HG02840 (cell line): ENCODE measurements around the gene GHRH.

Experiments
- ATAC-seq: cut with Tn5 transposase; IDR thresholded peaks from one replicate; pipeline ENCODE4 v1.9.1; 2021; ENCODE audit warnings: mild to moderate bottlenecking, moderate library complexity, moderate number of reproducible peaks; ENCODE audit not compliant: unreplicated experiment, low FRiP score

Gene GHRH, protein sequence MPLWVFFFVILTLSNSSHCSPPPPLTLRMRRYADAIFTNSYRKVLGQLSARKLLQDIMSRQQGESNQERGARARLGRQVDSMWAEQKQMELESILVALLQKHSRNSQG

DNA sequence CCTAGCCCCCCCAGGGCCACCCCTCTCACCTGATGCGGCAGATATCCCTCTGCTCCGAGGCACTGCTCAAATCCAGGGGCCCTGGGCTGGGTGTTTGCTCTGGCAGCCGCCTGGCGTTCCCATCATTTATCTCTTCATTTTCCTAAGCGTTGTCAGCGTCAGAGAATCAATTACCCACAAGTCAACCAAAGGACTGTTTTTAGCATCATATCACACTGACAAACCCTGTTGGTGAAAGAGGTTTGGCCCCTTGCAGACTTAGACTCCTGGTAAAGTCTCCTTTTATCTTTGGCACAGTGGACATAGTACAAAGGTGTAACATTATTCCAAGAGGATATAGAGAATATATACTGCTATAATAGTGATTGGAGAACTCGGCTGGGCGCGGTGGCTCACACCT lies at the start of gene GHRH:
TSS of gene GHRH (minus strand) at position 101 of the 400 bp plus-strand sequence. CDS start 4,925 bp downstream, outside the sequence.
- ATAC-seq, result no peak

DNA sequence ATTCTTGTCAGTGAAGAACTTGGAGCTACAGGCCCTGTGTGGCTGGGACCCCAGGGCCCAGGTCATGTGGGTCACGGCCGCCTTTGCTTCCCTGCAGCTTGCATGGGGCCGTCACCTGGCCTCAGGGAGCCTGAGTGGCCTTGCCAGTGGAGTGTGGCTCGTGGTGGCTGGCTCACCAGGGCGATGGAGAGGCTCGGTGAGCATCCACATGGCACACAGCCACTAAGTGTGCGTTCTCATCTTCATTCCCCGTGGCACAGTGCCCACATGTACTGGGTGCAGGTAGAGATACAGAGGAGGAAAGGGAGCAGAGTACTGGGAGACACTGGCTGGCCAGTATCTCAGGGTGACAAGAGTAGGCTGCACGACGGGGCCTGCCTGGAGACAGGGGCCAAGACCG lies 49.3 kb upstream of the GHRH start:
- ATAC-seq, result no peak

DNA sequence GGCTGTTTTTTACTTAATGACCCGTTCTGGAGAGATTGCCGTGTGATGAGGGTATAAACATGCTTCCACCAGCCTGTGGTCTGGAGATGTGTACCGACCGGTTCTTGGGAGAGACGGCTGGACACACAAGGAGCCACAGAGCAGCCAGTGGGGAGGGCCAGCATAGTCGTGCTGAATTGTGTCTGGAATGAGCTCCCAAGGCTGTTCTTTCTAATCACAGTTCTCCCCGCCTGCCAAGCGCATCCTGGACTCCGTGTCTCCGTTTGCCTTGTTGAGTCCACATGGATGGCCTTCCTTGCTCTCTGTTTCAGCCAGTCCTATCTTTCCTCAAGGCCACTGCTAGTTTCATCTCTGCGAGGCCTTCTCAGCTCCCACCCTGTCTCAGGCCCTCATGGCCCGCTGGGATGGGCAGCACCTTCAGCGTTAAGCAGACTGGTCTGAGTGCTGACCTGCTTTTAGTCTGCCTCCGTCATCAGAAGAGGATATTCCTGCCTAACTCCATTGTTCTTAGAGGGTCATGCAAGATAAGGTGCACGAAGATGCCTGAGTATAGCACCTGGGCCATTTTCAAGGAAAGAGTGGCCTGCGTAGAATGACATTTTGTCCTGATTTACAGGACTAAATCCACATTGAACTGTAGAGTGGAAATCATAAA lies 48.4 kb upstream of the GHRH start:
- no peak for ATAC-seq

DNA sequence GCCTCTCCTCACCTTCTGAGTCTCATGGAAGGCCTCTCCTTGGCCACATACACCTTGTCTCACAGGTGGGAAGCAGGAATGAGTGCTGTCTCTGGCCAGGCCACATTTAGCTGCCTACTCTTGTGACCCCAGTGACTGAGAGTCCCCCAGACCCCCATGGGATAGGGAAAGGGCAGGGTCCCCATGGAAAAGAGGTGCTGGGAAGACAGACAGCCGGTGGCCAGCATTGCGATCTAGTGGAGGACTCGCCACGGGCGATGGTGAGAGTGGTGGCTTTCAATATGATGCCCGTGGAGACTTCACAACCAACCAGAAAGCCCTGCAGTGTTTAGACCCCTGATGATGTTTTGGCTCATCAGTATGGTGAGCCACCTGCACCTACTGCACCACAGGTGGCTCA lies 47.7 kb upstream of the GHRH start:
- ATAC-seq, result no peak

DNA sequence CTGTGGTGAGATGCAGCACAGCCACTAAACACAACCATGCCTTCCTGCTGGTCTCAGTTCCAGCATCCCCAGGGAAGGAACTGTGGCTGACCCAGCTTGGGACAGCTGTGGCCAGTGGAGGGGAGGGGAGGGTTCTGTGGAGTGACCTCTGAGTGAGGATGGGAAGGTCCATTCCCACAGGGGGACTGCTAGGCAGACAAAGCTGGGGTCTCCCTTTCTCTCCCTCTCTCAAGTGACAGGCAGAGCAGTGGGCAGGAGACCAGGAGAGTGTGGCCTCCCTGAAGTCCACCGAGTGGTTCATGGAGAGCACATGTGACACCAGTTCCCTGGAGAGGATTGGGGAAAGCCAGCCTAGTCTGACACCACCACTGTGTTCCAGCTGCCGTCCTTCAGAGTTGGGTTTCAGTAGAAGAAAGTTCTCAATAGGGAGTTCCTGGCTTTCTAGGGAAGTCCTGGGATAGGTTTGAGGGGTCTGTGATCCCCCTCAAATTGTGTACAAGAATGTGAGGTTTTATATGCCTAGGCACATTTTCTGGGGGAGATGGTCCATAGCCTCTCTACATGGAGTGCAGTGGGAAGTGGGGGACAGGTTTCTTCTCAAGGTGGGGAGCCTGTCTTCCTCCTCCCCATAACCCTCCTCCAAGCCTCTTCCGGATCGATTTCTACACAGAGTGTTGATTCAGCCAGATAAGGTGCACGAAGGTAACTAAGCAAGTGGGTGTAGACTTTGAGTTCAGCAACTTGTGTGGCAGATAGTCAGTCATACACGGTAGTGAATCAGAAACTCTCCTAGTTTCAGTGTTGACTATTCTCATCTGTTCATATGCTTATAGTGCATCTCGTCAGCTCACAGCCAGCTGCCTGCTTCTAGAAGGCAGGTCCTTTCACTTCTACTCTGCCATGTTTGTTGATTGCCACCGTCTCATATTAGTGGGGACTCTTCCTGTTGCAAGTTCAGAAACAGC lies 46.8 kb upstream of the GHRH start:
- peak; percentile 78 for ATAC-seq

DNA sequence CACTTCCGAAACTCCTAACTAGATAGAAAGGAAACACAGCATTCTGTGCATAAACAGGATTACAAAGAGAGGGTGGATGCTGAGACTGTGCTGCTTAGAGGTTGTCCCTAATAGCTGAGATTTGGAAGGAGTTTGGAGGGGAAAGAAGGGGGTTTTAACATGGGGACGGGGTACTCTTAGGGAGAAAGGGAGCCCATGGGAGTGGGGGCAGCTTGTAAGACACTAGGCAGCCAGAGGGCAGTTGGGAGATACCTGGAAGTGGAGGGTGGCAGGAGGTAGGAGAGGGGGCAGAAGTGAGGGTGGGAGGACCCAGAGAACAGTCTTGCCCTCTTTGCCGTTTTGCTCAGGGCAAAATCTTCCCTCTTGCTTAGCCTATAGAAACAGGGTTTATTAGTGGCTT lies 44.2 kb upstream of the GHRH start:
- no peak for ATAC-seq

DNA sequence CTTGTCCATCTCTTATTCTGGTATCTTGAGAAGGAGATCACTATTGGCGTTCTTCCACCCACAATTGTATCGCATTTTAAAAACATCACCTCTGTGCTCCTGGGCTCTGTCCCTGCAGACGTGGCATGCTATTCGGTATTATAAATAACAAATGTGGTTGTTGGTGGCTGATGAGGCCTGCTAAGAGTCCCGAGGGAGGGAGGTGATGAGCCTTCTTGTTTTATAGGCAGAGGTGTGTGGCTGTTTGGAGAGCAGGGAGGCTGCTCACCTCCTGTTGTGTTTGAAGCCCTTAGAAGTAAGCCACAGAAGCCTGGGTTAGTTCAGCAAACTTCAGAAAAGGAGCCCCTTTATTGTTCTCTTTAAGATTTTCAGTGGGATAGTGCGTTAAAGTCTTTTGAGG lies 43.5 kb upstream of the GHRH start:
- no peak for ATAC-seq

DNA sequence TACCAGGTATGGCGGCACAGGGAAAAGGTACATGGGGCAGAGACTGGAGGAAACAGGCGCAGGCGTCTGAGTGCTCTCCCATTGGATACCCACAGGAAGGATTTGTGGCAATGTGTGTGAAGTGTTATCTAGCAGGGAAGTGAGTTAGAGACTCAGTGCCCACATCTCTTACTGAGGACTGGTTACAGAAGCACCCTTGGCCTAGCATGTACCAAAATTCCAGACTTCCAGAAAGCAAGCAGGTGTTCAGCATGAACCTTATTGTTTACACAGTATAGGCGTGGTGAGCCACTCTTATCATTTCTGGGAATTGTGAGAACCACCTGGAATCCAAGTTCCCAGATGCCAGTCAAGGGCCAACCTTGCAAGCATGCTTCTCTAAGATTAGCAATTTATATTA lies 42.0 kb upstream of the GHRH start:
- ATAC-seq, result no peak

DNA sequence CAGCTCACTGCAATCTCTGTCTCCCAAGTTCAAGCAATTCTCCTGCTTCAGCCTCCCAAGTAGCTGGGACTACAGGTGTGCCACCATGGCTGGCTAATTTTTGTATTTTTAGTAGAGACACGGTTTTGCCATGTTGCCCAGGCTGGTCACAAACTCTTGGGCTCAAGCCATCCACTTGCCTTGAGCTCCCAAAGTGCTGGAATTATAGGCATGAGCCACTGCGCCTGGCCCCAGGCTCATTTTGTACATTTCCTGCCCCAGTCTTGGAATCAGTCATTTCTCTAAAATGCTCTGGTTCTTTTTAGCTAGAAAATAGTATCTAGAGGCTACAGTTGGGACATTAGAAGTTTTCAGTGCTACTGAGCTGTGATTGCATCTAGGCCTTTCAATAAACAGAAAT lies 41.4 kb upstream of the GHRH start:
- ATAC-seq, result no peak

DNA sequence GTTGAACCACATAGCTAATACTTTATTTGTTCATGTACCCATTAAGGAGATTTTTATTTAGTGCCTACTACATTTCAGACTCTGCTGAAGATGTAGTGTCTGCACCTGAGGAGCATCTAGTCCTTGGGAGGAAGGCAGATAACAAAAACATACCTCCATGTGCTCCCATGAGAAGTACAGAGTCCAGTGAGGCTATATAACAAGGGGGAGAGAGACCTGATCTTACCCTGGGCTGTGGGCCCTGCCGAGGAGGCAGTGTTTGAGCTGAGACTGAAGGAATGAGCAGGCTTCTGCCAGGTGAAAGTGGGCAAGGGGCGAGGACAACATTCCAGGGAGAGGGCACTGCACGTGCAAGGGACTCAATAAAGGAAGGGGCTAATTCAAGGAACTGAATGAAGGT lies 39.9 kb upstream of the GHRH start:
- ATAC-seq, result no peak

DNA sequence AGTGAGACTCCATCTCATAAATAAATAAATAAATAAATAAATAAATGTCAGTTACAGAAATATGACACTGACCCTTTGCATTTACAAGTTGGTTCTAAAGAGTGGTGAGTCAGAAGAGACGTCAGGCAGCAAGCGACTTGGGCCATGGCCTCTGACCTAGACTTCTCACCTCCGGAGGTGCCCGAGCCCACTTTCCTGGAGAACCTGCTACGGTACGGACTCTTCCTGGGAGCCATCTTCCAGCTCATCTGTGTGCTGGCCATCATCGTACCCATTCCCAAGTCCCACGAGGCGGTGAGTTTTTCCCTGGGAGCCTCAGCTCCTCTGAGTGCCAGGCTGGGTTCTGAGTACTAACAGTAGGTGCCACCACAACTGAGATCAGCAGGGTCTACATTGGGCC lies 39.5 kb upstream of the GHRH start:
- ATAC-seq, result no peak

DNA sequence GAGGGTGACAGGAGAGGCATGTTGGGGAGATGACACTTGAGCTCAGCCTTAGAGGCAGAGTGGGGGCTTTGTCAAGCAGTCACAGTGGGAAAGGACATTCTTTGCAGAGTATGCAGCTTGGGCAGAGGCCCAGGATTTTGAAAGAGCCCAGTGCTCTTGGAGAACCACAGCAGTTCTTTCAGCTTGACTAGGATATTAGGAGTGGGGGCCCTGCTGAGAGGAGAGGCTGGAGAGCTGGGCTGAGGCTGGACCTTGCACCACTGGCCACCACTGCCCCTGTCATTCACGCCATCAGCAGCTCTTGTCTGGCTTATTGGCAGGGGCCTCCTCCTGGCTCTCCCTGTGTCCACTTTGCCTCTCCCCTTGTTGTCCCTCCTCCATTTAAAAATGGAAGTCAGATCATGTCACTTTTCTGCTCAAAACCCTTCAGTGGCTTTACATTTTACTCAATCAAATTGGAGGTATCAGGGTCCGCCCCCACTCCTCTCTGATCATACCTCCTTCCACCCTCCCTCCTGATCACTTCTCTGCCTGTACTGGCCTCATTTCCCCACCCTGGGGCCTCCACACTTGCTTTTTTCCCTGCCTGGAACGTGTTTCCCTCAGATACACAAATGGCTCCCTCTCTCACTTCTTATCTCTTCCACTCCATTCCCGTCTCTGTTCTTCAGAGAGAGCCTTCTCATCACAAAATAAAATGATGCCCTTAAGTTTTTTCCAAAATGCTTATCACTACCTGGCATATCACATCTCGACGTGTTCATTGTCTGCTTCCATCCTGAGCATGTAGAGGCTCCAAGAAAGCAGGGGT lies 38.3 kb upstream of the GHRH start:
- no peak for ATAC-seq

DNA sequence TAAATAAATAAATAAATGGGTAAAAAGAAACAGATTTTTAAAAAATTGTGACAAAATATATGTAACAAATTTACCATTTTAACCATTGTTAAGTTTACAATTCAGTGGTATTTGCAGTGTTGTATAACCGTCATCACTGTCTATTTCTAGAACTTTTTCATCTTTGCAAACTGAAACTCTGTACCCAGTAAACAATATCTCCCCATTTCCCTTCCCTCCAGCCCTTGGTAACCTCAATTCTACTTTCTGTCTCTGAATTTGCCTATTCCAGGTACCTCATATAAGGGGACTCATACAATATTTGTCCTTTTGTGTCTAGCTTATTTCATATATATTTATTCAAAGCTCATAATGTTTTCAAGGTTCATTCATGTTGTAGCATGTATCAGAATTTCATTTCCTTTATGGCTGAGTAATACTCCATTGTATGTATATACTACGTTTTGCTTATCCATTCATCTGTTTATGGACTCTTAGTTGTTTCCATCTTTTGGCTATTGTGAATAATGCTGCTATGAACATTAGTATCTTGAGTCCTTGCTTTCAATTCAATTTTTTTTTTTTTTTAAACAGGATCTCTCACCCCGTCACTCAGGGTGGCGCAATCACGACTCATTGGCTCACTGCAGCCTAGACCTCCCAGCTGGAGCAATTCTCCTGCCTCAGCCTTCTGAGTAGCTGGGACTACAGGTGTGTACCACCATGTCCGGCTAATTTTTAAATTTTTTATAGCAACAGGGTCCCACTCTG lies 36.8 kb upstream of the GHRH start:
- ATAC-seq, result no peak

DNA sequence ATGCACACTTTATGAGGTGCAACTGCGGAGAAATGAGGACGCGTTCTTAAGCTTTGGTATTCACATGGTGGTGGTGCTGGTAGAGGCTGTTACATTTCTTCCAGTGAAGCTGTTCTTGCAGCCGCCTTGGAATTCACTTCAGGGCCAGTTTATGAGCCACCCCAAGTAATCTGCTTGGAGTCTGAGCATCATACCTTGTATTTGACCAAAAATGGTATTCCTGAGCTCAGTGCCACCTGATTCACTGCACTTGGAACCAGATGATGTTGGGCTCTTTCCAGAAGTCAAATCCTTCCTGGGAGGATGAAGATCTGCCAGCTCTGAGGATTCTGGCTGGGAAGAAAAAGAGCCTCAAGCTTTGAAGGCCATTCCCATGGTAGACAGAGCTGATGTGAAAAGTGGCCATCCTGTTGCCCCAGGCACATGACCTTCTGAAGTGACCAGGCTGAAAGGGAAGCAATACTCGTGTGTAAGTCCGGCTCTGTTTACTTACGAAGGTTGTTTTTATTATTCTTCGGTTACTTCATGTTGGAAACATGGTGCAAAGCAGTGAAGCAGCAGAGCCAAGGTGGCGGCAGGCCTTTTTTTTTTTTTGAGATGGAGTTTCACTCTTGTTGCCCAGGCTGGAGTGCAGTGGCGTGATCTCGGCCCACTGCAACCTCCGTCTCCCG lies 35.6 kb upstream of the GHRH start:
- no peak for ATAC-seq

DNA sequence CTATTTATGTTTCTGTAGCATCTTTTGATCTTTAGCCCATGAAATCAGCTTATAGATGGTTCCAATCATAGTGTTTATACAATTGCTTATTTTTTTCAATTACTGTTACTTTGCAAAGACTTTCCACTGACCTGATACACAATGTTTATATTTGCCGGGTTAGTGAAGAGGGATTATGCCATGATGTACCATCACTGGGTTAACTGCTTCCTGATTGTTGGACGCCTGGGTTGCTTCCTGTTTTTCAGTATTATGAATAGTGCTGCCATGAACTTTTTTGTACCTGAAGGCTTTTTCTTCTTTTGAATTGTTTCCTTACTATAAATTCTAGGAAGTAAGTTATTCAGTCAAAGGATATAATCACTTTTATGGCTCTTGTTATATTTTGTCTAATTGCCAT lies 34.8 kb upstream of the GHRH start:
- ATAC-seq, result no peak

DNA sequence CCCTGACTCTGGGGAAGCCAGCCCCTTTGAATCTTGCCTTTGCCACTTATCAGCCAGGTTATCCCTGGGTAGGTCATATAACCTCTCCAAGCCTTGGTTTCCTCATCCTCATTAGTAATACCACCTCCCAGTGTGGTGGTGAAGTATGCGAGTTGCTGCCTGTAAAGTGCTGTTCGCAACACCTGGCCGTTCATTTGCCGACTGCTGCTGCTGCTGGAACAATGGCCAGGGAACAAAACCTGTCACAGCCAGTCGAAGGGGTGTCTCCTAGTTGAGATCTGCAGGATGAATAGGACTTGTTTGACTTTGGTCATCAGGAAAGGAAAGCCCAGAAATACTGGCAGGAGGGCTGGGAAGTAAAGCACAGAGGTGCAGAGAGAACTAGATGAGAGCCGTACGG lies 34.0 kb upstream of the GHRH start:
- ATAC-seq, result no peak

DNA sequence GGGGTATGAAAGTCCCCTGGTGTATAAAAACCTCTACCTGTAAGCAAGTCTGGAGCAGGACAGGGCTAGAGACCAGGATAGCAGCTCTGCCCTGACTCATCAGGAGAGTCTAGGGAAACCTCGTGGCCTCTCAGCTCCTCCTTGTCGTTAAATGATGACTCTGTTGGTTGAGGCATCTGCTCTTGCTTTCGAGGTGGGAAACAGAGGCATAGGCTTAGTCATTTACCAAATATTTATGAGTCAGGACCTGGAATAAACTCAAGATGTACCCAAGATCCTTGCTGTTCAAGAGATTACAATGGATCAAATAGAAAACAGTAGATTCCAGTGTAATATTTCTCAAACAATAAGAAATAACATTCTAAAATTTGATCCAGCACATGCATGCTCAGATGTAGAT lies 33.4 kb upstream of the GHRH start:
- no peak for ATAC-seq

DNA sequence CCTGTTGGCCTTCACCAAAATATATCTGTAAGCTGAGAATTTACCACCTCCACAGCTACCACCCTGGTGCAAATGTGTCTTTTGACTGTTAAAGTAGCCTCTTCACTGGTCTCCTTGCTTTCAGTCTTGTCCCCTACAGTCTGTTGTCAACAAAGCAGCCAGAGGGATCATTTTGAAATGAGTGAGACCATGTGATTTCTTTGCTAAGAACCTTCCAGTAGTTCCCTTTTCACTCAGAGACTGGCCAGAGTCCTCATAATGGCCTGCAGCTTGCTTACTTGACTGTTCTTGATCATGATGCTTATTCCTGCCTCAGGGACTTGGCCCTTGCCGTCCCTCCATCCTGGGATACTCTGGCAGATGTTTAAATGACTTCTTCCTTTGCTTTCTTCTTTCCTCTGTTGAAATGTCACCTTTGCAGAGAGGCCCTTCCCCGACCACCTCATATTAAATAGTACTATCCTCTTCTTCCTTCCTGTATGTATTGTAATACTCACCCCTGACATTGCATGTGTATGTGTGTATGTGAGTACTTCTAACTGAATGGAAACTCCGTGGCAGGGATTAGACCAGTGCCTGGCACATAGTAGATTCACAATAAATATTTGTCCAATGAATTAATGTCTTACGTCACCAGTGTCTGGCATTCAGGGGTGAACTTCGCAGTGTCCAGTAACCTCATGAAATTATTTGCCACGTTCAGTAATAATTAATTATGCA lies 32.8 kb upstream of the GHRH start:
- no peak for ATAC-seq
